ENCODE measurements around the gene DAPK1.

- TF ChIP-seq E4F1 (IDR thresholded peaks at IDR 0.05; ENCODE audit: borderline replicate concordance, partially characterized antibody) (no peak), RFX5 (IDR thresholded peaks at IDR 0.05; ENCODE audit: low read depth, low read length) (no peak), POLR2A (IDR thresholded peaks at IDR 0.05; ENCODE audit: low read depth, low read length) (no peak), EZH2 (IDR thresholded peaks at IDR 0.05; ENCODE audit: borderline replicate concordance, control insufficient read depth, low read depth, low read length) (no peak), CTCF (IDR thresholded peaks at IDR 0.05 in 2 of 3, conservative IDR thresholded peaks at IDR 0.05 in 1 of 3; ENCODE audit: control insufficient read depth in 2 of 3, extremely low read depth in 1 of 3, insufficient read depth in 1 of 3, low read depth in 3 of 3, low read length in 3 of 3) (no peak), RBBP5 (conservative IDR thresholded peaks at IDR 0.05) (no peak)
These were observed 171.1 kb downstream of the DAPK1 start for GRCh38 chr9:87668722-87669121.
